Breast epithelium (tissue), 4 donors: Measurements from ENCODE around the gene ANKRD26. TPM values are rescaled to one million over a fixed set of nuclear protein-coding genes. Genes with fewer than 3 reads are reported as not detected.

Source experiments
- DNase-seq, 2 donors: peaks; one replicate each; pipeline ENCODE4 v3.0.0-alpha.2; 2019; ENCODE audit warnings: low spot score in 2 of 2
- H3K27ac ChIP-seq, 2 donors: fragments of 200-600 bp; sonication (generic) in 1 of 2; one replicate each; pipeline ENCODE4 v1.5.1; 2016 to 2019; ENCODE audit warnings: mild to moderate bottlenecking in 1 of 2
- H3K27me3 ChIP-seq, 2 donors: fragments of 200-600 bp; sonication (generic) in 1 of 2; one replicate each; pipeline versions ENCODE4 v1.5.1 to v1.6.0; 2017 to 2019; ENCODE audit warnings: control low read depth in 1 of 2, mild to moderate bottlenecking in 1 of 2
- H3K36me3 ChIP-seq: fragments of 200-600 bp; one replicate; pipeline ENCODE4 v1.5.1; 2019
- H3K4me1 ChIP-seq, 2 donors: fragments of 200-600 bp; sonication (generic); one replicate each; pipeline ENCODE4 v1.5.1; 2016 to 2019; ENCODE audit warnings: control low read depth in 1 of 2
- H3K4me3 ChIP-seq, 3 donors: fragments of 200-600 bp; sonication (generic); 1 replicate in 2 of 3; 2 replicates in 1 of 3; pipeline ENCODE4 v1.5.1; 2016 to 2019; ENCODE audit warnings: mild to moderate bottlenecking in 3 of 3, moderate library complexity in 2 of 3
- H3K9me3 ChIP-seq, 2 donors: fragments of 200-600 bp; sonication (generic) in 1 of 2; one replicate each; pipeline ENCODE4 v1.5.1; 2016 to 2019; ENCODE audit warnings: control low read depth in 1 of 2
- CTCF ChIP-seq, 3 donors: fragments of 450-650 bp; IDR thresholded peaks; one replicate each; pipeline ENCODE4 v1.5.1; 2016 to 2017; ENCODE audit warnings: antibody characterized with exemption in 3 of 3, mild to moderate bottlenecking in 3 of 3, moderate library complexity in 3 of 3
- POLR2A ChIP-seq: fragments of 450-650 bp; IDR thresholded peaks from one replicate; pipeline ENCODE4 v1.6.1; 2016; ENCODE audit warnings: antibody characterized with exemption, mild to moderate bottlenecking, moderate library complexity
- POLR2AphosphoS5 ChIP-seq, 3 donors: sonication (generic); formaldehyde crosslinking; IDR thresholded peaks; one replicate each; pipeline ENCODE4 v1.6.1; 2017; ENCODE audit warnings: antibody characterized with exemption in 3 of 3
- intact Hi-C: fragments of 100-400 bp; cut with DNase I; formaldehyde crosslinking; loops from one replicate; pipeline ENCODE4 v1.15.1; 2023; ENCODE audit warnings: low total_unique reads
- total RNA-seq, 3 donors: library from RNA; depleted of rRNA; stranded (reverse); fragments of >200 nt; gene quantifications; one replicate each; pipeline ENCODE4 v1.1.0, GENCODE V29; 2016

Gene ANKRD26
- total RNA-seq, 3 donors from 2014 or later = 8.3 to 14.6 (median 13.4) TPM

DNA sequence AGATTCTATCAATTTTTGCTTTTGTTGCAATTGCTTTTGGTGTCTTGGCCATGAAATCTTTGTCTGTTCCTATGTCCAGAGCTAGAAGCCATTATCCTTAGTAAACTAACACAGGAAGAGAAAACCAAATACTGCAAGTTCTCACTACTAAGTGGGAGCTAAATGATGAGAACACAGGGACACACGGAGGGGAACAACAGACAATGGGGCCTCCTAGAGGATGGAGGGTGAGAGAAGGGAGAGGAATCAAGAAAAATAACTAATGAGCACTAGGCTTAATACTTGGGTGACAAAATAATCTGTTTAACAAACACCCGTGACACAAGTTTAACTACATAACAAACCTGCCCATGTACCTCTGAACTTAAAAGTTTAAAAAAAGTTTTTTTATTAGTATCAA is 78.2 kb downstream of the ANKRD26 start:
- intact Hi-C loops = no loop called here
- DNase-seq = no peak
- H3K36me3 ChIP-seq = no peaks in the 10 kb centered on the region
- no peaks in the 10 kb centered on the region for H3K9me3 ChIP-seq
- no peaks in the 10 kb centered on the region for H3K27me3 ChIP-seq
- H3K4me1 ChIP-seq = no peaks in the 10 kb centered on the region
- TF ChIP-seq POLR2A (no peak), POLR2AphosphoS5 (IDR thresholded peaks at IDR 0.05) (no peak), CTCF (IDR thresholded peaks at IDR 0.05) (no peak)
- no peak overlapping the region for H3K4me3 ChIP-seq
- H3K27ac ChIP-seq = no peak overlapping the region

- Histone ChIP-seq H3K9me3 (no peaks in the 10 kb centered on the region), H3K27ac (no peak overlapping the region), H3K4me1 (no peaks in the 10 kb centered on the region), H3K4me3 (no peak overlapping the region), H3K27me3 (no peaks in the 10 kb centered on the region), H3K36me3 (no peaks in the 10 kb centered on the region)
- TF ChIP-seq POLR2A (no peak), CTCF (IDR thresholded peaks at IDR 0.05) (no peak)
- DNase-seq = no peak
- intact Hi-C loops = no loop called here
These were observed 80.1 kb downstream of the ANKRD26 start for GRCh38 chr10:27020243-27020642.

GRCh38 chr10:27019827-27020226 is 80.5 kb downstream of the ANKRD26 start:
- DNase-seq = no peak
- no peaks in the 10 kb centered on the region for H3K4me1 ChIP-seq
- TF ChIP-seq CTCF (IDR thresholded peaks at IDR 0.05) (no peak), POLR2AphosphoS5 (IDR thresholded peaks at IDR 0.05) (no peak), POLR2A (no peak)
- no peak overlapping the region for H3K4me3 ChIP-seq
- H3K9me3 ChIP-seq = no peaks in the 10 kb centered on the region
- no peaks in the 10 kb centered on the region for H3K36me3 ChIP-seq
- intact Hi-C loops = no loop called here
- no peak overlapping the region for H3K27ac ChIP-seq
- no peaks in the 10 kb centered on the region for H3K27me3 ChIP-seq

- H3K9me3 ChIP-seq = no peaks in the 10 kb centered on the region
- no peaks in the 10 kb centered on the region for H3K27me3 ChIP-seq
- intact Hi-C loops = no loop called here
- H3K36me3 ChIP-seq = no peaks in the 10 kb centered on the region
- H3K27ac ChIP-seq = no peak overlapping the region
- H3K4me1 ChIP-seq = no peaks in the 10 kb centered on the region
- TF ChIP-seq POLR2AphosphoS5 (IDR thresholded peaks at IDR 0.05) (no peak), POLR2A (no peak), CTCF (IDR thresholded peaks at IDR 0.05) (no peak)
- no peak for DNase-seq
- H3K4me3 ChIP-seq = no peak overlapping the region
These were observed 102.7 kb downstream of the ANKRD26 start for GRCh38 chr10:26997610-26998009.

GRCh38 chr10:26994743-26995142 is 105.6 kb downstream of the ANKRD26 start:
- intact Hi-C loops = no loop called here
- DNase-seq = no peak
- no peaks in the 10 kb centered on the region for H3K4me1 ChIP-seq
- H3K27ac ChIP-seq = no peak overlapping the region
- no peak overlapping the region for H3K4me3 ChIP-seq
- H3K36me3 ChIP-seq = no peaks in the 10 kb centered on the region
- TF ChIP-seq POLR2A (no peak), CTCF (IDR thresholded peaks at IDR 0.05) (no peak), POLR2AphosphoS5 (IDR thresholded peaks at IDR 0.05) (no peak)
- no peaks in the 10 kb centered on the region for H3K27me3 ChIP-seq
- no peaks in the 10 kb centered on the region for H3K9me3 ChIP-seq
